Bladder microvascular endothelial cell (primary cell): ENCODE results near the gene FNDC11. TPM values are rescaled to one million over a fixed set of nuclear protein-coding genes. Genes with fewer than 3 reads are reported as not detected.

Experiments
- total RNA-seq: library from RNA; depleted of rRNA; stranded (reverse); fragments of >200 nt; gene quantifications from 2 replicates; pipeline ENCODE4 v1.2.3, GENCODE V29; 2014

The FNDC11 gene, protein sequence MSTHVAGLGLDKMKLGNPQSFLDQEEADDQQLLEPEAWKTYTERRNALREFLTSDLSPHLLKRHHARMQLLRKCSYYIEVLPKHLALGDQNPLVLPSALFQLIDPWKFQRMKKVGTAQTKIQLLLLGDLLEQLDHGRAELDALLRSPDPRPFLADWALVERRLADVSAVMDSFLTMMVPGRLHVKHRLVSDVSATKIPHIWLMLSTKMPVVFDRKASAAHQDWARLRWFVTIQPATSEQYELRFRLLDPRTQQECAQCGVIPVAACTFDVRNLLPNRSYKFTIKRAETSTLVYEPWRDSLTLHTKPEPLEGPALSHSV
- total RNA-seq, result 1.0 and 1.1 TPM in 2 replicates

DNA sequence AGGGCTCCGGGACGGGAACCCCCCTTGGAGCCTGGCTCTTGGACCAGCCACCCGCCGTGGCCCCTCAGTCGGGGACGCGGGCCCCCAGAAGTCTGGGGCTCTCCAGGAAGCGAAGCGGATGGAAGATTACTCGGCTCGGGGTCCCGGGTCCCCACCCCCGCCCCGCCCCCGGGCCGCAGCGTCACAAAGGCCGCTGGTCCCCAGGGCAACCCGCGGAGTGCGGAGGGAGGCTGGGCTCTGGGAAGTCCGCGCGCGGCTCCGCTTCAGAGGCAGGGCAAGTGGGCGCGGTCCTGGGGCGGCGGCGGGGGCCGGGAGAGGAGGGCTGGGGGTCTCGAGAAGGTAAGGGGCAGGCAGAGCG is at the start of gene FNDC11:
Gene FNDC11 (plus strand): TSS at position 227 of the 358 bp plus-strand sequence. CDS start 1,505 bp downstream, outside the sequence.

DNA sequence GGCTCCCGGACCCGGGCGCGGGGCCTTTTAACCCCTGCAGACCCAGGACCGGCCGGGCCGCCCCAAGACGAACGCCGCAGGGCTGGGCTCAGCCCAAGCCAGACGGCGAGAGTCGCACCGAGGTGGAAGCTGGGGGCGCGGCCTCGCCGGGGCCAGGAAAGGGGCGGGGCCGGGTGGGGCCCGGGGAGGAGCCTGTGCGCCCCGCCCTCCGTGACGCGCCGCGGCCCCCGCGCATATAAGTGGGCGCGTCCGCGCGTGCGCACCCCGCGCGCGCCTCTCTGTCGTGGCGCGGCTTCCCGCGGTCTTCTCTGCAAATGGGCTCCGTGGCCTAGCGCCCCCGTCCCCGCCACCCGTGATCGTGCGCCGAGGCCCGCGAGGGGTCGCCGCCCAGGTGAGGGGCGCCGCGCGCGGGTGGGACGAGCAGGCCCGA is 33.4 kb upstream of the FNDC11 start, which contains the start of gene PPDPF:
Gene PPDPF (plus strand): TSS at position 262 of the 430 bp plus-strand sequence. CDS start 544 bp downstream, outside the sequence.

DNA sequence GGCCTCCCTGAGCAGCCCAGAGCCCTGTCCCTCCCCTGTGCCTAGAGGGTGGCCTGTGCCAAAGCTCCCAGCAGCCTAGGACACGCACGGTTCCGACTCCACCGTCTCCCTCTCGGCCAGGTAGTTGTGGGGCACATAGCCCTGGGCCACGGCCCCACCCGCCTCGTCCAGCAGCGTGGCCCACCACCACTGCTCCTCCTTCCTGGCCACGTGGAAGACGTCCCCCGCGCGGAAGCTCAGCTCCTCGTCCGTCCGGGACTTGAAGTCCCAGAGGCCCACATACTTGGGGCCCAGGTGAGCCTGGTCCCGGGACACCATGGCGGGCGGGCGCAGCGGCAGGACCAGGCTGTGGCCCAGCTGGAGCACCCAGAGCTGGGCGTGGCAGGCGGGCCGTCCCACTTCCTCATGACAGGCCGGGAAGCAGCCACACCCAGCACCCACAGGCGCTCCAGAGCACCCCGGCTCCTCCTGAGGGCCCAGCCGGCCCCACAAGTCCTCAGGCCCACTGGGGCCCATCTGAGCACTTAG is 16.9 kb upstream of the FNDC11 start, which contains the start of gene PTK6:
Gene PTK6 (minus strand): TSS at position 380 of the 528 bp plus-strand sequence. CDS start 62 bp downstream, at position 318.

DNA sequence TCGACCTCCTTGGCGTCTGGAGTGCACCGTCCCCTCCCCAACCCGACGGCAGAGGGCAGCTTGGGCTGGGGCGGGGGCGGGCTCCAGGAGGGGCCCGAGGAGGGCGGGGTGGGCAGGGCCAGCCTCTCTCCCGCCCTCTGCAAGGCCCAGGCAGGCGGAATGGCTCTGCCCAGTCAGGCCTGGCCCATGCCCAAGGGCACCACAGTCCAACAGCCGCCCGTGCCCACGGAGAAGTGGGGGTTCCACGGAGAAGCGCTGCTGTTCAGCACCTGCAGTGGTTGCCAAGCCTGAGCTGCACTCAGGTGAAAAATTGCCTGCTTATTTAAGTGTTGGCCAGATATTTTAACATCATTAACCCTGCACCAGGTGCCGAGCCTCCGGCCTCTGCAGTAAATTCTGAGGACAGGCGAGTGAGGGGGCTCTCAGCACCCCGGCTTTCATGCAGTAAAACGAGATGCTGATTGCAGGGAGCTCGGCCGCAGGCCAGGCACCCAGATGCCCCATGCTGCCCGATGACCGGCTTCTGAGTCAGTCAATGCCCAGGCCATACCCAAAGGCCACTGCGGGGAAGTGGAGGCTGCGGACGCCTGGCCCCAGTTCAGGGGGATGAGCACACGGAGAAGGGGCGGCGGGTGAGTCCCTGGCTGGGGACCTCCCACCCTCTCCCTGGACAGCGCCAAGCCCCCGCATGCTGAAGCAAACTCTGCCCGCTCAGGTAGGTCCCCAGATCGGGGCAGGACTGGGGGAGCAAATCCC is 6.1 kb upstream of the FNDC11 start, which contains the start of gene SRMS:
Gene SRMS (minus strand): TSS at position 25 of the 756 bp plus-strand sequence. CDS start 286 bp downstream, outside the sequence.

DNA sequence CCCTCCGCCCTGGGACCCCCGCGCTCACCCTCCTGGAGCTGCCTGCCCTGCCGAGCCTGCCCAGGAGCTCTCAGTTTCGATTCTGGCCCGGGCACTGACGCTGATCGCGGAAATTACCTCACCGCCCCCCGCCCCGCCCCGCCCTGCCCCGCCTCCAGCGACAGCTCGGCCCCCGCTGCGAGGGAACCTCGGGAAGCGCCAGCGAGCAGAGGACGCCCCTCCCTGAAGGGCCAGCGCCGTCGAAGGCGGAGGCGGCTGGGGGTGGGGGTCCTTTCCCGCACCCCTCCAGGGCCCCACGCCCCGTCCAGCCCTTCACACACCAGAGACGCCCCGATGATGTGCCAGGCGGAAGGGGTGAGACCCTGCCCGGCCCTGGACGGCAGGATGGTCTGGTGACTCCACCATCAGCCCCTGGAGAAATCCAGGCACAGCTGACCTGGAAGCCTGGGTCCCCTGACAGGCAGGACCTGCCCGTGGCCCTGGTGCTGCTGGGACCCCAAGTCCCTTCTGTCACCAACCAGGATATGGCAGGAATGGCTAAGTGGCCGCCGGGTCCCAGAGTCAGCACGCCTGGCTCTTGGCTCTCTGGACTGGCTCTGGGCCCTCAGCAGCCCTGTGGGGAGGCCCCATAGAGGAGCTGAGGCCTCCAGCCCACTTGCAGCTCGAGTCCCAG is 20.3 kb downstream of the FNDC11 start, which contains the start of gene HELZ2:
Gene HELZ2 (minus strand): TSS at position 84 of the 673 bp plus-strand sequence. CDS start 1,854 bp downstream, outside the sequence.

Other genes starting within 250 kb of the FNDC11 start
- 0.06 TPM in 1 of 2 replicates, not detected in the other for gene CHRNA4, start 192.8 kb upstream of the FNDC11 start, total RNA-seq
- gene KCNQ2, start 81.5 kb upstream of the FNDC11 start, total RNA-seq, result not detected in 2 replicates
- gene EEF1A2, start 55.1 kb upstream of the FNDC11 start, total RNA-seq, result 0.49 and 27.1 TPM in 2 replicates
- 10.7 and 13.3 TPM in 2 replicates for gene PPDPF, start 33.4 kb upstream of the FNDC11 start, total RNA-seq
- 0.13 TPM in 1 of 2 replicates, not detected in the other for gene PTK6, start 16.8 kb upstream of the FNDC11 start, total RNA-seq
- not detected in 2 replicates for gene SRMS, start 6.4 kb upstream of the FNDC11 start, total RNA-seq
- 52.6 and 101 TPM in 2 replicates for gene HELZ2, start 20.1 kb downstream of the FNDC11 start, total RNA-seq
- gene GMEB2, start 72.9 kb downstream of the FNDC11 start, total RNA-seq, result 7.4 and 12.5 TPM in 2 replicates
- 0.69 and 1.5 TPM in 2 replicates for gene STMN3, start 99.3 kb downstream of the FNDC11 start, total RNA-seq
- gene RTEL1, start 104.2 kb downstream of the FNDC11 start, total RNA-seq, result 8.3 and 14.5 TPM in 2 replicates
- gene TNFRSF6B, start 142.5 kb downstream of the FNDC11 start, total RNA-seq, result 19.1 and 28.5 TPM in 2 replicates
- gene ARFRP1, start 153.8 kb downstream of the FNDC11 start, total RNA-seq, result 33.4 and 68.0 TPM in 2 replicates
- 16.4 and 23.8 TPM in 2 replicates for gene ZGPAT, start 153.9 kb downstream of the FNDC11 start, total RNA-seq
- 1.9 and 3.2 TPM in 2 replicates for gene LIME1, start 182.5 kb downstream of the FNDC11 start, total RNA-seq
- 8.0 and 8.6 TPM in 2 replicates for gene SLC2A4RG, start 185.6 kb downstream of the FNDC11 start, total RNA-seq